HG03139 (cell line): ENCODE data around the gene BTN1A1.
"Not testable (repeated sequence)": the region's sequence is repeated elsewhere in the genome, so short reads cannot be mapped to it uniquely, and the experiment has no call there.

ENCODE experiments used
- ATAC-seq: cut with Tn5 transposase; IDR thresholded peaks from one replicate; pipeline ENCODE4 v1.9.1; 2021; ENCODE audit not compliant: unreplicated experiment

The BTN1A1 gene

GRCh38 chr6:26500102-26500501 lies at the start of gene BTN1A1:
Gene BTN1A1, plus strand, starts transcription at chr6:26500303. Its CDS starts 984 bp downstream, at chr6:26501287.
- no peak for ATAC-seq

GRCh38 chr6:26452631-26453235 lies 47.4 kb upstream of the BTN1A1 start:
- no peak for ATAC-seq

DNA sequence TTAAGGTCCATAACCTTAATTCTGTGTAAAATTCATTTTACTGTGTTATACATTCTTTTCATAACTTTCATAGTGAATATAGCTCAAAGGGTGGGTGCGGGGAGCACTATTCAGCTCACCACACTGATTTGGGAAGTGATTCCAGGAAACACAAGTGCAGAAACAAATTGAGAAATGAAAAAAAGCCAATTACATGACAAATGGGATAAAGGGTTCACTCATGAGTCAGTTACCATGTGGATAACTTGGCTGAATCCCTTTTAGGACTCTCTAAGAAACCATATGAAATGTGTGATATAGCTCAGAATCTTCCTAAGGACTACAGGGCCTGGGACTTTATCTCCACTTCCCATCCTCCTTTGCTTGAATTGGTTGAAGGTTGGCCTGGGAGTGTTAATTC lies 45.5 kb upstream of the BTN1A1 start:
- ATAC-seq, result no peak

DNA sequence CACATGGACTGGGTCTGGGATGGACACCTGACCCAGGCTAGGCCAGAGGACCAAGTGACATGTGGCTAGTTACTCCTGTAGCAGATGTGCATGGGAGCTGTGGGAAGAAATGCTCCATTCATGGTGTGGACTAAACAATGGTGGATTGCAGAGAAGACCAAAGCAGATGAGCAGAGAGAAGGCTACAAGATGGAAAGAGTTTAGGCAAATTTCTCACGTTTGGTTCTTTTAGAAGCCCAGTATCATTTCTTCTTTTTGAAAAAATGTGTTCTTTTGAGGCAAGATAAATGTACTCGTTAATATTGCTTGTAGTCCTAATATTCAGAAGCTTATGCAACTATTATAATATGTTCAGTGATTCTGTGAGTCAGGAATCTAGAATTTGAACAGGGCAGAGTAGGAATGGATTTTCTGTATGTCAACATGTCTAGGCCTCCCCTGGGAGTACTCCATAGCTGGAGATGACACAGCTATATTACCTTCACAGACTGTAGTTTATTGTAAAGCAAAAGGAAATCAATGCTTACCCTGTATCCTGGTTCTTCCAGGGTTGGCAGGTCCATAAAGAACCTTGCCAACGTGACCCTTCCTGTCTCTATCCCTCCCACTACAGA lies 44.6 kb upstream of the BTN1A1 start:
- no peak for ATAC-seq

DNA sequence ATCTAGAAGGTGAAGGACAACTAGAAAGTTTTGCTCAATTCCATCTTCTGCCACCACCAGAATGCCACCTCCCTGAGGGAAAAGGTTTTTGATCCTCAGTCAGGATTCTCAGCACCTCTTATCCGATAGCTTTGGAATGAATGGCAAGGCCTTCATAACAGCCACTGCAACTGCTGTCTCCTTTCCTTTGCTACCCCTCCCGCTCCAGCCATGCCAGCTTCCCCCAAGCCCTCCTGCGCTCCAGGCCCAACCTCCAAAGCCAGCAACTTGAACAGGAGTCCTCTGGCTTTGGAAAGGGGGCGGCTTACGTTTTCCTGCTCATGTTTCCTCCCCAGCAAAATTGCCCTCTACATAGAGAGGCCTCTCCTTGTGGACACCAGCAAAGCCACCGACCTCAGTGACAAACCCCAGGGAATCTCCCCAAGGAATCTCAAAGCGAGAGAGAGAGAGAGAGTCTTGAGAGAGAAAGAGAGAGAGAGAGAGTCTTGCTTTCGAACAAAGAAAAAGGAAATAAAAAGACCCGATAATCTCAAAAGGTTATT lies 42.8 kb upstream of the BTN1A1 start:
- ATAC-seq, result peak; percentile 22

GRCh38 chr6:26457806-26458688 lies 42.1 kb upstream of the BTN1A1 start, which contains the start of gene BTN2A1:
Gene BTN2A1, plus strand, starts transcription at chr6:26457955. Its CDS starts 682 bp downstream, at chr6:26458637.
- peak; percentile 87 for ATAC-seq

GRCh38 chr6:26459023-26459810 lies 40.9 kb upstream of the BTN1A1 start:
- ATAC-seq, result no peak

GRCh38 chr6:26461353-26461752 lies 38.8 kb upstream of the BTN1A1 start:
- ATAC-seq, result not testable (repeated sequence)

- ATAC-seq, result no peak
These were observed 36.1 kb upstream of the BTN1A1 start for GRCh38 chr6:26464014-26464413.

GRCh38 chr6:26464416-26465131 lies 35.5 kb upstream of the BTN1A1 start:
- no peak for ATAC-seq

DNA sequence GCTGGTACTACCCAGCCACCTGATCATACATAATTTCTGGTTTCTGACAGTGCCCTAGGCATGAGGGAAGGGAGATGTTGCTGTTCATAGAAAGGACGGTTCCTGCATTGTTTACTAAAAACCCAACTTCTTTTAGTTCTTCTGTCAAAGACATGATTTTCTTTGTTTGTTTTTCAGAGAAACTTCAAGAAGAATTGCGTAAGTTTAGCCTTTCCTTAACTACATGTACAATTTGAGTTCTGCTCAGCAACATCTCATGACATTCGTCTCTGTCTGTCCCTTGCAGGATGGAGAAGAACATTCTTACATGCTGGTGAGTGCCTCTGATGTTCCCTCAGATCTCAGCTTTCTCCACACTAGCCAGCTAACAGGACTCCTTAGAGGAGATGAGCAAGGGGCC lies 34.3 kb upstream of the BTN1A1 start:
- no peak for ATAC-seq

- ATAC-seq, result no peak
These were observed 31.3 kb upstream of the BTN1A1 start for GRCh38 chr6:26468829-26469228.

DNA sequence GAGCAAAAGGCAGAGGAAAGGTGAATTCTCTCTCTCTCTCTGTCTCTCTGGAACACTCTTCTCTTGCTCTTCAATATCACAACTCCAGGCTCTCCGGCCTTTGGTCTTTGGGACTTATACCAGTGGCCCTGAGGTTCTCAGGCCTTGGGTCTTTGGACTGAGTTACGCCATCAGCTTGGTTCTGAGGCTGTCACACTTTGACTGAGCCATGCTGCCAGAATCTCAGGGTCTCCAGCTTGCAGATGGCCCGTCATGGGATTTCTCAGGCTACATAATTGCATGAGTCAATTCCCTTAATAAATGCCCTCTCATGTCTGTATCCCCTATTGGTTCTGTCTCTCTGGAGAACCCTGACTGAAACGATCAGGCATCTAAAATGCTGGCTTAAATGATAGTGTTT lies 29.5 kb upstream of the BTN1A1 start:
- ATAC-seq, result no peak

- no peak for ATAC-seq
These were observed 28.1 kb upstream of the BTN1A1 start for GRCh38 chr6:26471970-26472369.

- ATAC-seq, result no peak
These were observed 27.4 kb upstream of the BTN1A1 start for GRCh38 chr6:26472549-26473290.

GRCh38 chr6:26473429-26473757 lies 26.7 kb upstream of the BTN1A1 start:
- ATAC-seq, result no peak

GRCh38 chr6:26473758-26474438 lies 26.2 kb upstream of the BTN1A1 start:
- peak; percentile 86 for ATAC-seq

DNA sequence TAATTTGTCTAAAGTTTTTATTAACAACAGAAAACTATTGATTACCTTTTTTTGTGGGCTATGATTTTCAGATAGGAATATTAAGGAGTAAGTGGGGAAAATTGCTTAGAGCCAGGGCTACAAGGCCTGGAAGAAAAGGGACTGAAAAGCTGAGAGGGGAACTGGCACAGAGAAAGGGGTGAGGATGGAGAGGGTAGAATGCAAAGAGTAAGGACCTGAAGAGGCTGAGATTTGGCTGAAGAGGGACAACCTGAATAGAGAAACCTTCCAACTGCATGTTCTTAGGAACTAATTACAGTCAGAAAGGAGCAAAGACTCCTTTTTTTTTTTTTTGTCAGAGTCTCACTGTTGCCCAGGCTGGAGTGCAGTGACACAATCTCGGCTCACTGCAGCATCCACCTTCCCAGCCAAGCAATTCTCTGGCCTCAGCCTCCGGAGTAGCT lies 25.6 kb upstream of the BTN1A1 start:
- ATAC-seq, result no peak
